Sigmoid colon (tissue), 4 donors: ENCODE results near the gene RPL10A.
"Not testable (repeated sequence)": the region's sequence is repeated elsewhere in the genome, so short reads cannot be mapped to it uniquely, and the experiment has no call there.

Experiments used
- EP300 ChIP-seq, 4 donors: sonication (generic); formaldehyde crosslinking; IDR thresholded peaks; one replicate each; pipeline ENCODE4 v1.6.1; 2017; ENCODE audit warnings: antibody characterized with exemption in 4 of 4
- POLR2A ChIP-seq, 2 donors: fragments of 450-650 bp; IDR thresholded peaks; one replicate each; pipeline ENCODE4 v1.6.1; 2016; ENCODE audit warnings: antibody characterized with exemption in 2 of 2, mild to moderate bottlenecking in 2 of 2, moderate library complexity in 2 of 2
- POLR2AphosphoS5 ChIP-seq, 4 donors: sonication (generic); formaldehyde crosslinking; IDR thresholded peaks; one replicate each; pipeline ENCODE4 v1.6.1; 2017; ENCODE audit warnings: antibody characterized with exemption in 4 of 4
- TF ChIP-seq, protein P1 (sequence below), 4 experiments: fragments of 450-650 bp in 3 of 4; fragments of 200-600 bp in 1 of 4; IDR thresholded peaks; one replicate each; pipeline ENCODE4 v1.5.1; 2016 to 2019; ENCODE audit warnings: antibody characterized with exemption in 4 of 4, mild to moderate bottlenecking in 3 of 4, moderate library complexity in 2 of 4

DNA sequence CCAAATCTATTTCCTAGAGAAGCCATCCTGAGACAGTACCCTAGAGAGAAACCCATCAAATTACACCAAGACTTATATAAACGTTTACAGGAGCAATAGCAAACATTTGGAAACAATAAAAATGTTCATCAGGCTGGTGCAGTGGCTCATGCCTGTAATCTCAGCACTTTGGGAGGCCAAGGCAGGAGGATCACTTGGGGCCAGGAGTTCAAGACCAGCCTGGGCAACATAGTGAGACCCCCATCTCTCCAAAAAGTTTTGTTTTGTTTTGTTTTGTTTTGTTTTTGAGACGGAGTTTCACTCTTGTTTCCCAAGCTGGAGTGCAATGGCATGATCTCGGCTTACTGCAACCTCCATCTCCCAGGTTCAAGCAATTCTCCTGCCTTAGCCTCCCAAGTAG, 35.5 kb upstream of the RPL10A start:
- TF ChIP-seq, protein P1, sequence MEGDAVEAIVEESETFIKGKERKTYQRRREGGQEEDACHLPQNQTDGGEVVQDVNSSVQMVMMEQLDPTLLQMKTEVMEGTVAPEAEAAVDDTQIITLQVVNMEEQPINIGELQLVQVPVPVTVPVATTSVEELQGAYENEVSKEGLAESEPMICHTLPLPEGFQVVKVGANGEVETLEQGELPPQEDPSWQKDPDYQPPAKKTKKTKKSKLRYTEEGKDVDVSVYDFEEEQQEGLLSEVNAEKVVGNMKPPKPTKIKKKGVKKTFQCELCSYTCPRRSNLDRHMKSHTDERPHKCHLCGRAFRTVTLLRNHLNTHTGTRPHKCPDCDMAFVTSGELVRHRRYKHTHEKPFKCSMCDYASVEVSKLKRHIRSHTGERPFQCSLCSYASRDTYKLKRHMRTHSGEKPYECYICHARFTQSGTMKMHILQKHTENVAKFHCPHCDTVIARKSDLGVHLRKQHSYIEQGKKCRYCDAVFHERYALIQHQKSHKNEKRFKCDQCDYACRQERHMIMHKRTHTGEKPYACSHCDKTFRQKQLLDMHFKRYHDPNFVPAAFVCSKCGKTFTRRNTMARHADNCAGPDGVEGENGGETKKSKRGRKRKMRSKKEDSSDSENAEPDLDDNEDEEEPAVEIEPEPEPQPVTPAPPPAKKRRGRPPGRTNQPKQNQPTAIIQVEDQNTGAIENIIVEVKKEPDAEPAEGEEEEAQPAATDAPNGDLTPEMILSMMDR (IDR thresholded peaks at IDR 0.05) = not testable (repeated sequence)
- not testable (repeated sequence) for TF ChIP-seq EP300, POLR2A, POLR2AphosphoS5 (IDR thresholded peaks at IDR 0.05)
